Measurements from ENCODE around the gene ZNF341.

- TF ChIP-seq CTCF (IDR thresholded peaks at IDR 0.05) (no peak), POLR2A (IDR thresholded peaks at IDR 0.05) (no peak)
These were observed 21.8 kb upstream of the ZNF341 start for GRCh38 chr20:33709905-33710541.
